GM23338 (cell line): ENCODE data around the gene PAX6.

Source experiments
- CREB1 ChIP-seq: fragments of 250-450 bp; sonication (Bioruptor Pico); IDR thresholded peaks from 2 replicates; pipeline ENCODE4 v1.5.0; 2020; ENCODE audit warnings: low read depth, mild to moderate bottlenecking, moderate library complexity
- CTCF ChIP-seq, 2 experiments: fragments of 200-600 bp in 1 of 2; sonication (generic) in 1 of 2; conservative IDR thresholded peaks; 2 replicates each; pipeline versions ENCODE4 v1.5.1 to v1.6.1; 2016 to 2017; ENCODE audit warnings: antibody characterized with exemption in 2 of 2, low read depth in 2 of 2, mild to moderate bottlenecking in 2 of 2, moderate library complexity in 1 of 2
- EZH2 ChIP-seq: fragments of 200-600 bp; sonication (generic); IDR thresholded peaks from one replicate; pipeline ENCODE4 v1.8.0; 2017; ENCODE audit warnings: antibody characterized with exemption, mild to moderate bottlenecking, low read depth; ENCODE audit not compliant: unreplicated experiment
- EZH2phosphoT487 ChIP-seq: fragments of 200-600 bp; sonication (generic); IDR thresholded peaks from one replicate; pipeline ENCODE4 v1.8.1; 2018; ENCODE audit warnings: antibody characterized with exemption; ENCODE audit not compliant: unreplicated experiment
- JUNB ChIP-seq: IDR thresholded peaks from one replicate; pipeline ENCODE4 v1.6.1; 2016; ENCODE audit warnings: antibody characterized with exemption; ENCODE audit not compliant: unreplicated experiment
- NANOG ChIP-seq: IDR thresholded peaks from 2 replicates; pipeline ENCODE4 v1.6.1; 2016; ENCODE audit warnings: antibody characterized with exemption, borderline replicate concordance
- POLR2AphosphoS5 ChIP-seq: IDR thresholded peaks from 2 replicates; pipeline ENCODE4 v1.6.1; 2016; ENCODE audit warnings: antibody characterized with exemption, low read depth
- ZNF114 ChIP-seq: fragments of 250-450 bp; sonication (Bioruptor Pico); IDR thresholded peaks from 2 replicates; pipeline ENCODE4 v1.5.0; 2020; ENCODE audit warnings: mild to moderate bottlenecking, moderate library complexity
- ZNF462 ChIP-seq: fragments of 250-450 bp; sonication (Bioruptor Pico); IDR thresholded peaks from 2 replicates; pipeline ENCODE4 v1.5.0; 2020; ENCODE audit warnings: mild to moderate bottlenecking, moderate library complexity
- TF ChIP-seq, protein P1 (sequence below): IDR thresholded peaks from one replicate; pipeline ENCODE4 v1.6.1; 2018; ENCODE audit warnings: antibody characterized with exemption; ENCODE audit not compliant: unreplicated experiment

GRCh38 chr11:31797190-31798056 lies 13.7 kb downstream of the PAX6 start:
- TF ChIP-seq CTCF (conservative IDR thresholded peaks at IDR 0.05; ENCODE audit: low read depth in 2 of 2) (no peak), POLR2AphosphoS5 (no peak), ZNF462 (CRISPR knock-in tag) (no peak), EZH2phosphoT487 (peak; percentile 62), EZH2 (peak; percentile 93), CREB1 (CRISPR knock-in tag) (no peak), JUNB (no peak), NANOG (no peak), ZNF114 (no peak)
- TF ChIP-seq, protein P1, sequence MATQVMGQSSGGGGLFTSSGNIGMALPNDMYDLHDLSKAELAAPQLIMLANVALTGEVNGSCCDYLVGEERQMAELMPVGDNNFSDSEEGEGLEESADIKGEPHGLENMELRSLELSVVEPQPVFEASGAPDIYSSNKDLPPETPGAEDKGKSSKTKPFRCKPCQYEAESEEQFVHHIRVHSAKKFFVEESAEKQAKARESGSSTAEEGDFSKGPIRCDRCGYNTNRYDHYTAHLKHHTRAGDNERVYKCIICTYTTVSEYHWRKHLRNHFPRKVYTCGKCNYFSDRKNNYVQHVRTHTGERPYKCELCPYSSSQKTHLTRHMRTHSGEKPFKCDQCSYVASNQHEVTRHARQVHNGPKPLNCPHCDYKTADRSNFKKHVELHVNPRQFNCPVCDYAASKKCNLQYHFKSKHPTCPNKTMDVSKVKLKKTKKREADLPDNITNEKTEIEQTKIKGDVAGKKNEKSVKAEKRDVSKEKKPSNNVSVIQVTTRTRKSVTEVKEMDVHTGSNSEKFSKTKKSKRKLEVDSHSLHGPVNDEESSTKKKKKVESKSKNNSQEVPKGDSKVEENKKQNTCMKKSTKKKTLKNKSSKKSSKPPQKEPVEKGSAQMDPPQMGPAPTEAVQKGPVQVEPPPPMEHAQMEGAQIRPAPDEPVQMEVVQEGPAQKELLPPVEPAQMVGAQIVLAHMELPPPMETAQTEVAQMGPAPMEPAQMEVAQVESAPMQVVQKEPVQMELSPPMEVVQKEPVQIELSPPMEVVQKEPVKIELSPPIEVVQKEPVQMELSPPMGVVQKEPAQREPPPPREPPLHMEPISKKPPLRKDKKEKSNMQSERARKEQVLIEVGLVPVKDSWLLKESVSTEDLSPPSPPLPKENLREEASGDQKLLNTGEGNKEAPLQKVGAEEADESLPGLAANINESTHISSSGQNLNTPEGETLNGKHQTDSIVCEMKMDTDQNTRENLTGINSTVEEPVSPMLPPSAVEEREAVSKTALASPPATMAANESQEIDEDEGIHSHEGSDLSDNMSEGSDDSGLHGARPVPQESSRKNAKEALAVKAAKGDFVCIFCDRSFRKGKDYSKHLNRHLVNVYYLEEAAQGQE, result no peak
